Fibroblast of lung (primary cell): ENCODE measurements around the gene FBXO34. TPM values are rescaled to one million over a fixed set of nuclear protein-coding genes. Genes with fewer than 3 reads are reported as not detected.
A peak's percentile ranks its signal among the peaks of the same experiment; 100 is the strongest.

Experiments used
- DNase-seq, 2 donors: peaks; one replicate each; pipeline versions ENCODE4 v3.0.0 to v3.0.0-alpha.2; 2010; ENCODE audit warnings: low read depth in 2 of 2
- H2AFZ ChIP-seq: 2 replicates; pipeline ENCODE4 v1.5.1; 2012; ENCODE audit warnings: low read length, control low read depth, inconsistent platforms
- H3K27ac ChIP-seq: 2 replicates; pipeline ENCODE4 v1.5.1; 2011; ENCODE audit warnings: low read length, control low read depth; ENCODE audit not compliant: insufficient read depth
- H3K27me3 ChIP-seq: 2 replicates; pipeline ENCODE4 v1.5.1; 2011; ENCODE audit warnings: mild to moderate bottlenecking, low read length; ENCODE audit not compliant: control insufficient read depth, insufficient read depth
- H3K36me3 ChIP-seq: 2 replicates; pipeline ENCODE4 v1.5.1; 2011; ENCODE audit warnings: low read length; ENCODE audit not compliant: control insufficient read depth, insufficient read depth
- H3K4me1 ChIP-seq: 2 replicates; pipeline ENCODE4 v1.5.1; 2011; ENCODE audit warnings: low read length; ENCODE audit not compliant: control insufficient read depth, insufficient read depth; ENCODE audit errors: extremely low read depth
- H3K4me2 ChIP-seq: 2 replicates; pipeline ENCODE4 v1.5.1; 2011; ENCODE audit warnings: low read length, control low read depth; ENCODE audit not compliant: insufficient read depth; ENCODE audit errors: extremely low read depth
- H3K4me3 ChIP-seq, 4 experiments: fragments of 200-600 bp in 1 of 4; sonication (generic) in 1 of 4; replicated peaks in 1 of 4; 2 replicates each; pipeline ENCODE4 v1.5.1; 2011 to 2016; ENCODE audit warnings: low read length in 4 of 4, low read depth in 3 of 4, mild to moderate bottlenecking in 3 of 4, control low read depth in 2 of 4, inconsistent platforms in 1 of 4, mixed read lengths in 1 of 4; ENCODE audit not compliant: insufficient read depth in 1 of 4; ENCODE audit errors: control extremely low read depth in 1 of 4
- H3K79me2 ChIP-seq: 2 replicates; pipeline ENCODE4 v1.5.1; 2012; ENCODE audit warnings: mild to moderate bottlenecking, low read length, inconsistent platforms; ENCODE audit not compliant: control insufficient read depth, insufficient read depth
- H3K9ac ChIP-seq: 2 replicates; pipeline ENCODE4 v1.5.1; 2011; ENCODE audit warnings: mild to moderate bottlenecking, low read length, control low read depth; ENCODE audit not compliant: insufficient read depth
- H3K9me3 ChIP-seq: 2 replicates; pipeline ENCODE4 v1.5.1; 2012; ENCODE audit warnings: low read depth, low read length; ENCODE audit not compliant: control insufficient read depth, insufficient read depth
- H4K20me1 ChIP-seq: 2 replicates; pipeline ENCODE4 v1.5.1; 2011; ENCODE audit warnings: low read length; ENCODE audit not compliant: control insufficient read depth, insufficient read depth; ENCODE audit errors: extremely low read depth
- CTCF ChIP-seq, 2 donors: IDR thresholded peaks in 1 of 2; conservative IDR thresholded peaks in 1 of 2; 1 replicate in 1 of 2; 2 replicates in 1 of 2; pipeline ENCODE4 v1.5.1; 2011 to 2012; ENCODE audit warnings: low read length in 2 of 2, control low read depth in 1 of 2, inconsistent platforms in 1 of 2, low read depth in 1 of 2, mild to moderate bottlenecking in 1 of 2
- EZH2 ChIP-seq: IDR thresholded peaks from 2 replicates; pipeline ENCODE4 v1.5.1; 2012; ENCODE audit warnings: low read length, control low read depth, mild to moderate bottlenecking; ENCODE audit errors: missing control alignments
- polyA plus RNA-seq, 2 donors: library from polyadenylated mRNA; depleted of rRNA in 1 of 2; stranded (reverse) in 1 of 2; unstranded in 1 of 2; fragments of >200 nt; gene quantifications; 2 replicates each; pipeline ENCODE4 v1.2.1, GENCODE V29; 2011 to 2012; ENCODE audit warnings: missing spikeins in 1 of 2
- total RNA-seq: library from RNA; depleted of rRNA; stranded (reverse); fragments of >200 nt; gene quantifications from 2 replicates; pipeline ENCODE4 v1.2.1, GENCODE V29; 2014

FBXO34 gene
- total and polyA plus RNA-seq, 2 donors (not counting 1 experiment from before 2014, with no cell fraction given), result 20.8 to 29.1 TPM

GRCh38 chr14:55398679-55399078 lies 127.5 kb downstream of the FBXO34 start:
- Histone ChIP-seq H3K4me1 (peaks cover 11% of the 10 kb centered on the region), H3K27me3 (no peaks in the 10 kb centered on the region), H3K27ac (peak overlapping the region; percentile 54), H2AFZ (no peak overlapping the region), H3K36me3 (no peaks in the 10 kb centered on the region), H3K9ac (no peak overlapping the region), H3K4me2 (peak overlapping the region; percentile 29), H3K79me2 (peaks cover 10% of the 10 kb centered on the region), H3K9me3 (no peaks in the 10 kb centered on the region), H3K4me3 (no peak overlapping the region), H4K20me1 (no peaks in the 10 kb centered on the region)
- TF ChIP-seq EZH2 (no peak), CTCF (conservative IDR thresholded peaks at IDR 0.05 in 1 of 2, IDR thresholded peaks at IDR 0.05 in 1 of 2; ENCODE audit: low read depth in 1 of 2, low read length in 2 of 2) (no peak)
- peak; percentile 96 to 99 for DNase-seq

DNA sequence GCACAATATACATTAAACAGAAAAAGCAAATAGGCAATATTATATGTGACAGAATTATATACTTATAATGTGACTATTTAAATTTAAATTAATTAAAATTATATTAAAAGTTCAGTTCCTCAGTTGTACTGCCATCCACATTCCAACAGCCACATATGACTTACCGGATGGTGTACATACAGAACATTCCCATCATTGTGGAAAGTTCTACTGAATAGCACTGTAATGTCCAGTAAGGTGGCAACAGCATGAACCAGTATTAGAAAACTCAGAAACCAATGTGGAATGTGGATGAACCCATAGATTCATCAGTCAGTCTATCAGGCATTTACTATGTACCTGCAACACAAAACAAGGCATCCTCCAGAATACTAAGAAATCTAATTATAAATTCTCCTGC lies 128.0 kb downstream of the FBXO34 start:
- H3K27ac ChIP-seq, result no peak overlapping the region
- DNase-seq, result no peak

GRCh38 chr14:55399852-55400251 lies 128.6 kb downstream of the FBXO34 start:
- Histone ChIP-seq H3K9me3 (no peaks in the 10 kb centered on the region), H3K4me3 (no peak overlapping the region), H4K20me1 (no peaks in the 10 kb centered on the region), H3K9ac (no peak overlapping the region), H3K36me3 (no peaks in the 10 kb centered on the region), H3K4me1 (peaks cover 11% of the 10 kb centered on the region), H2AFZ (no peak overlapping the region), H3K27ac (no peak overlapping the region), H3K79me2 (peaks cover 12% of the 10 kb centered on the region), H3K4me2 (no peak overlapping the region), H3K27me3 (no peaks in the 10 kb centered on the region)
- DNase-seq, result peak; percentile 22 to 28
- TF ChIP-seq EZH2 (no peak), CTCF (conservative IDR thresholded peaks at IDR 0.05 in 1 of 2, IDR thresholded peaks at IDR 0.05 in 1 of 2; ENCODE audit: low read depth in 1 of 2, low read length in 2 of 2) (no peak)

More for the DNA sequence above, 128.0 kb downstream of the FBXO34 start:
- Histone ChIP-seq H3K4me2 (no peak overlapping the region), H3K4me1 (peaks cover 11% of the 10 kb centered on the region), H3K9ac (no peak overlapping the region), H3K27me3 (no peaks in the 10 kb centered on the region), H3K36me3 (no peaks in the 10 kb centered on the region), H2AFZ (no peak overlapping the region), H4K20me1 (no peaks in the 10 kb centered on the region), H3K79me2 (peaks cover 11% of the 10 kb centered on the region), H3K4me3 (no peak overlapping the region), H3K9me3 (no peaks in the 10 kb centered on the region)
- no peak for TF ChIP-seq EZH2
- no peak for TF ChIP-seq CTCF (conservative IDR thresholded peaks at IDR 0.05 in 1 of 2, IDR thresholded peaks at IDR 0.05 in 1 of 2; ENCODE audit: low read depth in 1 of 2, low read length in 2 of 2)
